Measurements from ENCODE around the gene TRPC6. TPM values are rescaled to one million over a fixed set of nuclear protein-coding genes. Genes with fewer than 3 reads are reported as not detected.

TRPC6 gene
- total RNA-seq, 4 donors from 2014 or later, result 3.9 to 7.3 (median 6.0) TPM

DNA sequence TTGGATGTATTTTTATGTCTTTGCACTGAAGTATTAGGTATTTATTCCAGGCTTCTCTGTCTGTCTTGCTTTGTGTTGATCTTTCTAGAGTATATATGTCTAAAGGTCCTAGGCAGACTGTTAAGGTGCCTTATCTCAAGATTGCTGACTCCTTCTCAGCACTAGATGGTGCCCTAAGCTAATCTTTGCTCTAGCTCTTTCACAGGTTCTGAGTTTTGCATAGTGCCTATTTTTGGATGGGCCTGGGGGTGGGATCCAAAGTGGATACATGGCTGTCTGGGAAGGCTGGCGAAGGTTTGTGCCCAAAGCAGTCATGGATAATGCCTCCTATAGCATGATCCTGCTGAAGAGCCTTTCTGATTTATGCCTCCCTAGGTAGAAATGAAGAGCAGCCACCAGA, 154.9 kb downstream of the TRPC6 start:
- no peak overlapping the region for H3K4me3 ChIP-seq (ENCODE audit: low read depth, poor library complexity, severe bottlenecking)
- intact Hi-C loops (cut with DNase I; ENCODE audit: low total_unique reads), result no loop called here
- TF ChIP-seq, protein P1, sequence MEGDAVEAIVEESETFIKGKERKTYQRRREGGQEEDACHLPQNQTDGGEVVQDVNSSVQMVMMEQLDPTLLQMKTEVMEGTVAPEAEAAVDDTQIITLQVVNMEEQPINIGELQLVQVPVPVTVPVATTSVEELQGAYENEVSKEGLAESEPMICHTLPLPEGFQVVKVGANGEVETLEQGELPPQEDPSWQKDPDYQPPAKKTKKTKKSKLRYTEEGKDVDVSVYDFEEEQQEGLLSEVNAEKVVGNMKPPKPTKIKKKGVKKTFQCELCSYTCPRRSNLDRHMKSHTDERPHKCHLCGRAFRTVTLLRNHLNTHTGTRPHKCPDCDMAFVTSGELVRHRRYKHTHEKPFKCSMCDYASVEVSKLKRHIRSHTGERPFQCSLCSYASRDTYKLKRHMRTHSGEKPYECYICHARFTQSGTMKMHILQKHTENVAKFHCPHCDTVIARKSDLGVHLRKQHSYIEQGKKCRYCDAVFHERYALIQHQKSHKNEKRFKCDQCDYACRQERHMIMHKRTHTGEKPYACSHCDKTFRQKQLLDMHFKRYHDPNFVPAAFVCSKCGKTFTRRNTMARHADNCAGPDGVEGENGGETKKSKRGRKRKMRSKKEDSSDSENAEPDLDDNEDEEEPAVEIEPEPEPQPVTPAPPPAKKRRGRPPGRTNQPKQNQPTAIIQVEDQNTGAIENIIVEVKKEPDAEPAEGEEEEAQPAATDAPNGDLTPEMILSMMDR (IDR thresholded peaks at IDR 0.05), result no peak
- no peak for TF ChIP-seq POLR2A (IDR thresholded peaks at IDR 0.05)
- WGBS, 2 donors, result 79 to 80% methylated on average over 1 of the region's 1 CpG
- DNase-seq (ENCODE audit: low spot score in 2 of 2), result no peak

GRCh38 chr11:101407324-101407723, 176.5 kb downstream of the TRPC6 start:
- DNase-seq (ENCODE audit: low spot score in 2 of 2), result no peak
- no peak overlapping the region for H3K4me3 ChIP-seq (ENCODE audit: low read depth, poor library complexity, severe bottlenecking)
- WGBS, 2 donors, result 50 to 64% methylated on average over 2 of the region's 2 CpGs
- intact Hi-C loops (cut with DNase I; ENCODE audit: low total_unique reads), result loop anchor here (1.0 kb wide), 1 partner anchor 19 kb away; no protein-coding TSS in a partner anchor
- TF ChIP-seq, protein P1 (IDR thresholded peaks at IDR 0.05), result no peak
- TF ChIP-seq POLR2A (IDR thresholded peaks at IDR 0.05), result no peak

Small RNA genes lying within 50 kb of the gene (microRNA-seq; reads per million reads assigned to microRNA genes)
- gene MIR3920 (ENCODE audit: borderline number of aligned reads in 1 of 2, borderline replicate concordance in 2 of 2), result 0 reads per million in 2 donors

Data from lower leg skin (tissue), 4 donors.